ENCODE data around the gene SPEN.

The SPEN gene

GRCh38 chr1:15951341-15952153 is 104.0 kb downstream of the SPEN start:
- no peak for TF ChIP-seq CTCF (IDR thresholded peaks at IDR 0.05; ENCODE audit: extremely low read depth, missing control alignments)
- DNase-seq (ENCODE audit: low spot score) = no peak

- no peak for TF ChIP-seq CTCF (IDR thresholded peaks at IDR 0.05; ENCODE audit: extremely low read depth, missing control alignments)
- DNase-seq (ENCODE audit: low spot score) = no peak
Observed at GRCh38 chr1:15952317-15953258, 105.1 kb downstream of the SPEN start.

GRCh38 chr1:15953294-15953771 is 105.8 kb downstream of the SPEN start:
- DNase-seq (ENCODE audit: low spot score) = no peak
- TF ChIP-seq CTCF (IDR thresholded peaks at IDR 0.05; ENCODE audit: extremely low read depth, missing control alignments) = no peak

- no peak for TF ChIP-seq CTCF (IDR thresholded peaks at IDR 0.05; ENCODE audit: extremely low read depth, missing control alignments)
- no peak for DNase-seq (ENCODE audit: low spot score)
Observed at GRCh38 chr1:15953791-15954241, 106.3 kb downstream of the SPEN start.

GRCh38 chr1:15954316-15954715 is 106.8 kb downstream of the SPEN start:
- no peak for TF ChIP-seq CTCF (IDR thresholded peaks at IDR 0.05; ENCODE audit: extremely low read depth, missing control alignments)
- no peak for DNase-seq (ENCODE audit: low spot score)

- no peak for DNase-seq (ENCODE audit: low spot score)
- no peak for TF ChIP-seq CTCF (IDR thresholded peaks at IDR 0.05; ENCODE audit: extremely low read depth, missing control alignments)
Observed at GRCh38 chr1:15955552-15955951, 108.0 kb downstream of the SPEN start.

- TF ChIP-seq CTCF (IDR thresholded peaks at IDR 0.05; ENCODE audit: extremely low read depth, missing control alignments) = no peak
- DNase-seq (ENCODE audit: low spot score) = no peak
Observed at GRCh38 chr1:15956150-15956549, 108.6 kb downstream of the SPEN start.

Measured in GM20000 (cell line).